SK-N-SH treated with all-trans-retinoic acid at 6 μM for 48 hours (cell line): Measurements from ENCODE around the gene ESD.
"Not testable (repeated sequence)": the region's sequence is repeated elsewhere in the genome, so short reads cannot be mapped to it uniquely, and the experiment has no call there.

ENCODE experiments used
- ATAC-seq: fragments of 200-7000 bp; cut with Tn5 transposase; 3 replicates; pipeline ENCODE4 v1.9.1; 2020; ENCODE audit warnings: mild to moderate bottlenecking, moderate library complexity
- ARNTL ChIP-seq: fragments of 450-650 bp; formaldehyde crosslinking; IDR thresholded peaks from 2 replicates; pipeline ENCODE4 v1.5.0; 2020; ENCODE audit warnings: low read depth, mild to moderate bottlenecking, moderate library complexity, borderline replicate concordance
- BACH2 ChIP-seq: fragments of 250-450 bp; sonication (Bioruptor Pico); IDR thresholded peaks from 2 replicates; pipeline ENCODE4 v1.9.0; 2021; ENCODE audit warnings: mild to moderate bottlenecking, borderline replicate concordance
- GLIS3 ChIP-seq: fragments of 250-450 bp; sonication (Bioruptor Pico); IDR thresholded peaks from 2 replicates; pipeline ENCODE4 v1.5.0; 2020; ENCODE audit warnings: mild to moderate bottlenecking, moderate library complexity
- ISL1 ChIP-seq: fragments of 250-450 bp; sonication (Bioruptor Pico); IDR thresholded peaks from 2 replicates; pipeline ENCODE4 v2.1.2; 2022; ENCODE audit warnings: mild to moderate bottlenecking, moderate library complexity
- OSR1 ChIP-seq: fragments of 250-450 bp; sonication (Bioruptor Pico); IDR thresholded peaks from 2 replicates; pipeline ENCODE4 v1.8.0; 2022; ENCODE audit warnings: moderate library complexity, mild to moderate bottlenecking, inconsistent platforms
- PPARA ChIP-seq: fragments of 250-450 bp; sonication (Bioruptor Pico); IDR thresholded peaks from 2 replicates; pipeline ENCODE4 v1.5.0; 2020; ENCODE audit warnings: mild to moderate bottlenecking, borderline replicate concordance
- RARB ChIP-seq: fragments of 250-450 bp; sonication (Bioruptor Pico); IDR thresholded peaks from 2 replicates; pipeline ENCODE4 v1.8.0; 2021; ENCODE audit warnings: mild to moderate bottlenecking, moderate library complexity
- SNAI2 ChIP-seq: fragments of 250-450 bp; sonication (Bioruptor Pico); IDR thresholded peaks from 2 replicates; pipeline ENCODE4 v1.5.0; 2020; ENCODE audit warnings: mild to moderate bottlenecking, moderate library complexity
- TCF4 ChIP-seq: fragments of 250-450 bp; sonication (Bioruptor Pico); IDR thresholded peaks from 2 replicates; pipeline ENCODE4 v1.8.0; 2021; ENCODE audit warnings: mild to moderate bottlenecking, moderate library complexity, borderline replicate concordance
- TOX ChIP-seq: fragments of 250-450 bp; sonication (Bioruptor Pico); IDR thresholded peaks from 2 replicates; pipeline ENCODE4 v1.8.0; 2021; ENCODE audit warnings: mild to moderate bottlenecking, moderate library complexity, borderline replicate concordance
- ZC3H10 ChIP-seq: fragments of 250-450 bp; sonication (Bioruptor Pico); IDR thresholded peaks from 2 replicates; pipeline ENCODE4 v1.5.1; 2021; ENCODE audit warnings: mild to moderate bottlenecking, moderate library complexity
- ZFP3 ChIP-seq: fragments of 250-450 bp; sonication (Bioruptor Pico); IDR thresholded peaks from 2 replicates; pipeline ENCODE4 v1.5.0; 2020; ENCODE audit warnings: mild to moderate bottlenecking, moderate library complexity
- ZNF565 ChIP-seq: fragments of 450-650 bp; formaldehyde crosslinking; conservative IDR thresholded peaks from 2 replicates; pipeline ENCODE4 v1.5.0; 2020; ENCODE audit warnings: low read depth, mild to moderate bottlenecking, moderate library complexity
- ZNF70 ChIP-seq: fragments of 450-650 bp; formaldehyde crosslinking; IDR thresholded peaks from 2 replicates; pipeline ENCODE4 v1.5.0; 2020; ENCODE audit warnings: mild to moderate bottlenecking, moderate library complexity
- ZNF8 ChIP-seq: fragments of 450-650 bp; formaldehyde crosslinking; IDR thresholded peaks from 2 replicates; pipeline ENCODE4 v1.5.0; 2020; ENCODE audit warnings: mild to moderate bottlenecking, moderate library complexity
- TF ChIP-seq, protein P1 (sequence below): fragments of 250-450 bp; sonication (Bioruptor Pico); IDR thresholded peaks from 2 replicates; pipeline ENCODE4 v1.8.0; 2020; ENCODE audit warnings: mild to moderate bottlenecking, moderate library complexity, borderline replicate concordance
- TF ChIP-seq, protein P2 (sequence below): fragments of 250-450 bp; sonication (Bioruptor Pico); IDR thresholded peaks from 2 replicates; pipeline ENCODE4 v1.8.0; 2021; ENCODE audit warnings: low read depth, mild to moderate bottlenecking, moderate library complexity, borderline replicate concordance
- TF ChIP-seq, protein P3 (sequence below): fragments of 250-450 bp; sonication (Bioruptor Pico); IDR thresholded peaks from 2 replicates; pipeline ENCODE4 v1.5.1; 2020; ENCODE audit warnings: low read depth, mild to moderate bottlenecking, moderate library complexity
- TF ChIP-seq, protein P4 (sequence below): fragments of 250-450 bp; sonication (Bioruptor Pico); IDR thresholded peaks from 2 replicates; pipeline ENCODE4 v1.5.0; 2020; ENCODE audit warnings: mild to moderate bottlenecking, moderate library complexity
- TF ChIP-seq, protein P5 (sequence below): fragments of 250-450 bp; sonication (Bioruptor Pico); IDR thresholded peaks from 2 replicates; pipeline ENCODE4 v1.5.1; 2021; ENCODE audit warnings: mild to moderate bottlenecking, moderate library complexity

Gene ESD

DNA sequence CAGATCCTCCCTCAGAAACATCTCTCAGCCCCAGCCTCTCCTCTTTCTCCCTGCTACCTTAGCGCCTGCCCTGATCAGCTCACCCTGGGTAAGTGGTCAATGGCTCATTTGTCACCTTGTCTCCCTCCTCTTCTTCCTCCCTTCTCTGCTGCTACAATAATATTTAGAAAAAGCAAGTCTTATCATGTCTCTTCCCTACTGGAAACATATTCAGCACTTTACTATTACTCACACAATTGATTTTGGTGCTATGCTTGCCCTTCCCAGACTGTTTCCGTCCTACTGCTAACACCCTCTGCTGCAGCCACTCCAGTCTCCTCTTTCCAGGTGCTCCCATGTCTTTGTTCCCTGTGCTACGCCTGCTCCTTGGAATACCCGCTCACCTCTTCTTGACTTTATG, 35.8 kb downstream of the ESD start (continued):
- no peak for TF ChIP-seq TOX

DNA sequence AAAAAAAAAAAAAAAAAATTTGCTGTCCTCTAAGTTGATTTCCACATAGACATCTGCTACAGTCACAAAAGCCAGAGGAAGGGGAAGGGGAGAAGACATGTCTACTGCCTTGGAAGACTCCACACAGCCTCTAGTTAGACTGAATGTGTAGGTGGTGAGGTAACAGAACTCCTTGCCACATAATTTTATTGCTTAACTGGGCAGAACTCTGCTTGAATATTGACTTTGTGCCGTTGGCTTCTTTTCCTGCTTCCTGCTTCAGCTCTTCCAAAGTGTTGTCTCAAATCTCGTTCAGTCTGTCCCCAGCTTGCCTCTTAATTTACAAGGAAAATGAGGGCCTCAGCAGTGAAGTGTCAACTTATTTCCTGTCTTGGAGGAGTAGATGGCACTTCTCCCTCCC, 37.1 kb downstream of the ESD start:
- TF ChIP-seq TCF4 (CRISPR knock-in tag) (no peak), ZC3H10 (CRISPR knock-in tag) (no peak), ISL1 (CRISPR knock-in tag) (no peak), RARB (CRISPR knock-in tag) (no peak), ZFP3 (CRISPR knock-in tag) (no peak), PPARA (CRISPR knock-in tag) (no peak), ARNTL (no peak), ZNF70 (CRISPR knock-in tag) (no peak), OSR1 (no peak), ZNF8 (no peak), TOX (no peak), ZNF565 (CRISPR knock-in tag) (no peak)
- TF ChIP-seq, protein P1, sequence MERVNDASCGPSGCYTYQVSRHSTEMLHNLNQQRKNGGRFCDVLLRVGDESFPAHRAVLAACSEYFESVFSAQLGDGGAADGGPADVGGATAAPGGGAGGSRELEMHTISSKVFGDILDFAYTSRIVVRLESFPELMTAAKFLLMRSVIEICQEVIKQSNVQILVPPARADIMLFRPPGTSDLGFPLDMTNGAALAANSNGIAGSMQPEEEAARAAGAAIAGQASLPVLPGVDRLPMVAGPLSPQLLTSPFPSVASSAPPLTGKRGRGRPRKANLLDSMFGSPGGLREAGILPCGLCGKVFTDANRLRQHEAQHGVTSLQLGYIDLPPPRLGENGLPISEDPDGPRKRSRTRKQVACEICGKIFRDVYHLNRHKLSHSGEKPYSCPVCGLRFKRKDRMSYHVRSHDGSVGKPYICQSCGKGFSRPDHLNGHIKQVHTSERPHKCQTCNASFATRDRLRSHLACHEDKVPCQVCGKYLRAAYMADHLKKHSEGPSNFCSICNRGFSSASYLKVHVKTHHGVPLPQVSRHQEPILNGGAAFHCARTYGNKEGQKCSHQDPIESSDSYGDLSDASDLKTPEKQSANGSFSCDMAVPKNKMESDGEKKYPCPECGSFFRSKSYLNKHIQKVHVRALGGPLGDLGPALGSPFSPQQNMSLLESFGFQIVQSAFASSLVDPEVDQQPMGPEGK: no peak
- no peak for ATAC-seq

DNA sequence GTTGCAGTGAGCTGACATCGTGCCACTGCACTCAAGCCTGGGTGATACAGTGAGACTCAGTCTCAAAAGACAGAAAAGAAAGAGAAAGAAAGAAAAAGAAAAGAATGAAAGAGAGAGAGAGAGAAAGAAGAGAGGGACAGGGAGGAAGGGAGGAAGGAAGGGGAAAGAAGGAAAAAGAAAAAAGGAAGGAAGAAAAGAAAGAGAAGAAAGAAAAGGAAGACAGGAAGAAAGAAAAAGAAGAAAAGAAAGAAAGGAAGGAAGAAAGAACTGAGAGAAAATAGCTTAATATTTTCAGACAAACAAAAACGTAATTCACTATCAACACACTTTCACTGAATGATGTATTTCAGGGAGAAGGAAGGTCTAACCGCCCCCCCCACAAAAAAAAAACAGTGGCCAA, 39.3 kb downstream of the ESD start:
- TF ChIP-seq ZNF8 (no peak), TCF4 (CRISPR knock-in tag) (no peak), BACH2 (CRISPR knock-in tag) (no peak), OSR1 (no peak), ZNF565 (CRISPR knock-in tag) (no peak), SNAI2 (CRISPR knock-in tag) (no peak), PPARA (CRISPR knock-in tag) (no peak), ZC3H10 (CRISPR knock-in tag) (no peak)
- TF ChIP-seq, protein P2, sequence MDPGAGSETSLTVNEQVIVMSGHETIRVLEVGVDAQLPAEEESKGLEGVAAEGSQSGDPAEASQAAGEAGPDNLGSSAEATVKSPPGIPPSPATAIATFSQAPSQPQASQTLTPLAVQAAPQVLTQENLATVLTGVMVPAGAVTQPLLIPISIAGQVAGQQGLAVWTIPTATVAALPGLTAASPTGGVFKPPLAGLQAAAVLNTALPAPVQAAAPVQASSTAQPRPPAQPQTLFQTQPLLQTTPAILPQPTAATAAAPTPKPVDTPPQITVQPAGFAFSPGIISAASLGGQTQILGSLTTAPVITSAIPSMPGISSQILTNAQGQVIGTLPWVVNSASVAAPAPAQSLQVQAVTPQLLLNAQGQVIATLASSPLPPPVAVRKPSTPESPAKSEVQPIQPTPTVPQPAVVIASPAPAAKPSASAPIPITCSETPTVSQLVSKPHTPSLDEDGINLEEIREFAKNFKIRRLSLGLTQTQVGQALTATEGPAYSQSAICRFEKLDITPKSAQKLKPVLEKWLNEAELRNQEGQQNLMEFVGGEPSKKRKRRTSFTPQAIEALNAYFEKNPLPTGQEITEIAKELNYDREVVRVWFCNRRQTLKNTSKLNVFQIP (CRISPR knock-in tag): no peak
- TF ChIP-seq, protein P3, sequence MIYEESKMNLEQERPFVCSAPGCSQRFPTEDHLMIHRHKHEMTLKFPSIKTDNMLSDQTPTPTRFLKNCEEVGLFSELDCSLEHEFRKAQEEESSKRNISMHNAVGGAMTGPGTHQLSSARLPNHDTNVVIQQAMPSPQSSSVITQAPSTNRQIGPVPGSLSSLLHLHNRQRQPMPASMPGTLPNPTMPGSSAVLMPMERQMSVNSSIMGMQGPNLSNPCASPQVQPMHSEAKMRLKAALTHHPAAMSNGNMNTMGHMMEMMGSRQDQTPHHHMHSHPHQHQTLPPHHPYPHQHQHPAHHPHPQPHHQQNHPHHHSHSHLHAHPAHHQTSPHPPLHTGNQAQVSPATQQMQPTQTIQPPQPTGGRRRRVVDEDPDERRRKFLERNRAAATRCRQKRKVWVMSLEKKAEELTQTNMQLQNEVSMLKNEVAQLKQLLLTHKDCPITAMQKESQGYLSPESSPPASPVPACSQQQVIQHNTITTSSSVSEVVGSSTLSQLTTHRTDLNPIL: no peak
- no peak for ATAC-seq

DNA sequence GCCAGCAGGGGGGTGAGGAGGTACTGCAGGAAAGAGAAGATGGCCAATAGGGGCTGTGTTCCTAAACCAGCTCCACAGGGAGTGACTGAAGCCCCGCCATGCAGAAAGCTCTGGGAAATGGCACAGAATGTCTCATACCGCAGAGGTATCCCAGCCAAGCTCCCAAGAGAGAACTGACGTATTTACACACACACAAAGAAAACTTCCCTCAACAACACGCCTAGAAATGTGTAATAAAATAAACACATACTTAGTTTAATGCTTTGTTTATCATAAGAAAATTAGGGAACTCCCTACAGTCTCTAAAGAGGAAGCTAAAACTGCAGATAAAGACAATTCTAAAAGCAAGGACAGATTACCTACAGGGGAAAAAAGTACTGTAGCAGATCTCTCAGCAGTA, 40.0 kb downstream of the ESD start:
- TF ChIP-seq, protein P1: no peak
- TF ChIP-seq ZNF8 (no peak), PPARA (CRISPR knock-in tag) (no peak), TCF4 (CRISPR knock-in tag) (no peak), ZNF70 (CRISPR knock-in tag) (no peak), GLIS3 (CRISPR knock-in tag) (no peak), ISL1 (CRISPR knock-in tag) (no peak), RARB (CRISPR knock-in tag) (no peak), ZFP3 (CRISPR knock-in tag) (no peak), OSR1 (no peak), BACH2 (CRISPR knock-in tag) (no peak)
- TF ChIP-seq, protein P4, sequence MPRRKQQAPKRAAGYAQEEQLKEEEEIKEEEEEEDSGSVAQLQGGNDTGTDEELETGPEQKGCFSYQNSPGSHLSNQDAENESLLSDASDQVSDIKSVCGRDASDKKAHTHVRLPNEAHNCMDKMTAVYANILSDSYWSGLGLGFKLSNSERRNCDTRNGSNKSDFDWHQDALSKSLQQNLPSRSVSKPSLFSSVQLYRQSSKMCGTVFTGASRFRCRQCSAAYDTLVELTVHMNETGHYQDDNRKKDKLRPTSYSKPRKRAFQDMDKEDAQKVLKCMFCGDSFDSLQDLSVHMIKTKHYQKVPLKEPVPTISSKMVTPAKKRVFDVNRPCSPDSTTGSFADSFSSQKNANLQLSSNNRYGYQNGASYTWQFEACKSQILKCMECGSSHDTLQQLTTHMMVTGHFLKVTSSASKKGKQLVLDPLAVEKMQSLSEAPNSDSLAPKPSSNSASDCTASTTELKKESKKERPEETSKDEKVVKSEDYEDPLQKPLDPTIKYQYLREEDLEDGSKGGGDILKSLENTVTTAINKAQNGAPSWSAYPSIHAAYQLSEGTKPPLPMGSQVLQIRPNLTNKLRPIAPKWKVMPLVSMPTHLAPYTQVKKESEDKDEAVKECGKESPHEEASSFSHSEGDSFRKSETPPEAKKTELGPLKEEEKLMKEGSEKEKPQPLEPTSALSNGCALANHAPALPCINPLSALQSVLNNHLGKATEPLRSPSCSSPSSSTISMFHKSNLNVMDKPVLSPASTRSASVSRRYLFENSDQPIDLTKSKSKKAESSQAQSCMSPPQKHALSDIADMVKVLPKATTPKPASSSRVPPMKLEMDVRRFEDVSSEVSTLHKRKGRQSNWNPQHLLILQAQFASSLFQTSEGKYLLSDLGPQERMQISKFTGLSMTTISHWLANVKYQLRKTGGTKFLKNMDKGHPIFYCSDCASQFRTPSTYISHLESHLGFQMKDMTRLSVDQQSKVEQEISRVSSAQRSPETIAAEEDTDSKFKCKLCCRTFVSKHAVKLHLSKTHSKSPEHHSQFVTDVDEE (CRISPR knock-in tag): no peak
- TF ChIP-seq, protein P3: no peak
- TF ChIP-seq, protein P5, sequence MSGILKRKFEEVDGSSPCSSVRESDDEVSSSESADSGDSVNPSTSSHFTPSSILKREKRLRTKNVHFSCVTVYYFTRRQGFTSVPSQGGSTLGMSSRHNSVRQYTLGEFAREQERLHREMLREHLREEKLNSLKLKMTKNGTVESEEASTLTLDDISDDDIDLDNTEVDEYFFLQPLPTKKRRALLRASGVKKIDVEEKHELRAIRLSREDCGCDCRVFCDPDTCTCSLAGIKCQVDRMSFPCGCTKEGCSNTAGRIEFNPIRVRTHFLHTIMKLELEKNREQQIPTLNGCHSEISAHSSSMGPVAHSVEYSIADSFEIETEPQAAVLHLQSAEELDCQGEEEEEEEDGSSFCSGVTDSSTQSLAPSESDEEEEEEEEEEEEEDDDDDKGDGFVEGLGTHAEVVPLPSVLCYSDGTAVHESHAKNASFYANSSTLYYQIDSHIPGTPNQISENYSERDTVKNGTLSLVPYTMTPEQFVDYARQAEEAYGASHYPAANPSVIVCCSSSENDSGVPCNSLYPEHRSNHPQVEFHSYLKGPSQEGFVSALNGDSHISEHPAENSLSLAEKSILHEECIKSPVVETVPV (CRISPR knock-in tag): no peak
- no peak for ATAC-seq

DNA sequence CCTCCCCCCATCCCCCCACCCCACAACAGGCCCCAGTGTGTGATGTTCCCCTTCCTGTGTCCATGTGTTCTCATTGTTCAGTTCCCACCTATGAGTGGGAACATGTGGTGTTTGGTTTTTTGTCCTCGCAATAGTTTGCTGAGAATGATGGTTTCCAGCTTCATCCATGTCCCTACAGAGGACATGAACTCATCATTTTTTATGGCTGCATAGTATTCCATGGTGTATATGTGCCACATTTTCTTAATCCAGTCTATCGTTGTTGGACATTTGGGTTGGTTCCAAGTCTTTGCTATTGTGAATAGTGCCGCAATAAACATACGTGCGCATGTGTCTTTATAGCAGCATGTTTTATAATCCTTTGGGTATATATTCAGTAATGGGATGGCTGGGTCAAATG, 41.5 kb downstream of the ESD start:
- not testable (repeated sequence) for ATAC-seq
